Measurements from ENCODE around the gene CDK5RAP1.
"Not testable (repeated sequence)": the region's sequence is repeated elsewhere in the genome, so short reads cannot be mapped to it uniquely, and the experiment has no call there.

Gene CDK5RAP1

GRCh38 chr20:33419140-33419974, 18.0 kb upstream of the CDK5RAP1 start:
- no peak for DNase-seq

- no peak for DNase-seq
These were observed 16.7 kb upstream of the CDK5RAP1 start for GRCh38 chr20:33418033-33418432.

GRCh38 chr20:33415948-33416347, 14.6 kb upstream of the CDK5RAP1 start:
- no peak for DNase-seq

GRCh38 chr20:33412484-33412838, 11.1 kb upstream of the CDK5RAP1 start:
- no peak for DNase-seq

GRCh38 chr20:33411711-33412483, 10.6 kb upstream of the CDK5RAP1 start:
- no peak for DNase-seq

- DNase-seq: no peak
These were observed 9.9 kb upstream of the CDK5RAP1 start for GRCh38 chr20:33411242-33411641.

GRCh38 chr20:33410081-33410742, 8.9 kb upstream of the CDK5RAP1 start:
- no peak for DNase-seq

GRCh38 chr20:33408716-33409654, 7.7 kb upstream of the CDK5RAP1 start:
- DNase-seq: no peak

GRCh38 chr20:33408313-33408712, 7.0 kb upstream of the CDK5RAP1 start:
- DNase-seq: no peak

GRCh38 chr20:33407796-33408195, 6.5 kb upstream of the CDK5RAP1 start:
- no peak for DNase-seq

GRCh38 chr20:33407251-33407650, 5.9 kb upstream of the CDK5RAP1 start:
- no peak for DNase-seq

GRCh38 chr20:33404281-33404680, 3.0 kb upstream of the CDK5RAP1 start:
- no peak for DNase-seq

GRCh38 chr20:33401921-33402369, 626 bp upstream of the CDK5RAP1 start:
- DNase-seq: no peak

- no peak for DNase-seq
These were observed 521 bp downstream of the CDK5RAP1 start for GRCh38 chr20:33400812-33401183.

GRCh38 chr20:33399924-33400323, 1.4 kb downstream of the CDK5RAP1 start:
- DNase-seq: no peak

- no peak for DNase-seq
These were observed 6.6 kb downstream of the CDK5RAP1 start for GRCh38 chr20:33394718-33395117.

- DNase-seq: no peak
These were observed 7.7 kb downstream of the CDK5RAP1 start for GRCh38 chr20:33393609-33394008.

GRCh38 chr20:33391722-33392415, 9.4 kb downstream of the CDK5RAP1 start:
- DNase-seq: peak; percentile 44

GRCh38 chr20:33389326-33389725, 12.0 kb downstream of the CDK5RAP1 start:
- DNase-seq: not testable (repeated sequence)

- DNase-seq: no peak
These were observed 13.1 kb downstream of the CDK5RAP1 start for GRCh38 chr20:33388268-33388667.

GRCh38 chr20:33387177-33387576, 14.1 kb downstream of the CDK5RAP1 start:
- DNase-seq: no peak

GRCh38 chr20:33386673-33387072, 14.6 kb downstream of the CDK5RAP1 start:
- no peak for DNase-seq

Measured in right hindlimb (tissue), 1 donor.